Body of pancreas (tissue), 4 donors: ENCODE data around the gene SEC14L1.

ENCODE experiments used
- CTCF ChIP-seq, 7 experiments: fragments of 450-650 bp in 4 of 7; fragments of 200-600 bp in 3 of 7; sonication (generic) in 3 of 7; IDR thresholded peaks; one replicate each; pipeline ENCODE4 v1.5.1; 2016 to 2019; ENCODE audit warnings: antibody characterized with exemption in 7 of 7
- POLR2A ChIP-seq, 3 donors: fragments of 450-650 bp; IDR thresholded peaks; one replicate each; pipeline ENCODE4 v1.6.1; 2016; ENCODE audit warnings: antibody characterized with exemption in 3 of 3, mild to moderate bottlenecking in 2 of 3

DNA sequence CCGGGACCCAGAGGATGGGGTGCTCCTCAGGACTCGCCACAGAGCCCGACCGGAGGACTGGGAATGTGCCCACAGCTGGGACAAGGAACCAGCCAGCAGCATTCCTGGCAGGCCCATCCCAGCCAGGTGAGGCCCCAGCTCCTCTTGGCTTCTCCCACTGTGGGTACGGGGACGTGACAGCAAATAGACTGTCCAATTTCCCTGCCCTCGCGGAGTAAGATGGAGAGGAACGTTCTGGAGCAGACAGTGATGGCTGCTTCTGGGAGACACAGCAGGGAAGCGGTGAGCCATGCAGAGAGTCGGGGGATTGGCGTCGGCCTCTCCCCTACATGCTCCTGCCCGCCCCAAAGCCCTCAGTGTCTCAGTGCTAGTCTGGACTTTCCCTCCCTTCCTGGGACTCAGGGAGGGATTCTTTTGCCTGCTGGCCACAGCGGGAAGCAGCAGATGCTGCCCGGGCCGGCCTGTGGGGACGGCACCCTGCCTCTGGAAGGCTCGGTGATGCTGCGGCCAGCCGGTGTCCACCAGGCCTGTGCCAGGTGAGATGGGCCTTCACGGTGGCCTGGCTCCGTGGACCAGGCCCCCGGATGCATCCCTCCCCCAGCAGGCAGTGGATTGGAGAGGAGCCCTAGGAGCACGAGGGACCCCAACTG, 89.1 kb downstream of the SEC14L1 start:
- no peak for TF ChIP-seq CTCF (IDR thresholded peaks at IDR 0.05)
- no peak for TF ChIP-seq POLR2A (IDR thresholded peaks at IDR 0.05)
